GM13977 (cell line): Measurements from ENCODE around the gene MOB3B.

Experiments
- DNase-seq: peaks from one replicate; pipeline ENCODE4 v3.0.0; 2012; ENCODE audit warnings: low spot score
- CTCF ChIP-seq: IDR thresholded peaks from 2 replicates; pipeline ENCODE4 v1.5.1; 2012; ENCODE audit warnings: mild to moderate bottlenecking, control low read depth; ENCODE audit not compliant: insufficient read depth; ENCODE audit errors: extremely low read depth, missing control alignments
- in situ Hi-C: fragments of 300-500 bp; cut with MboI; formaldehyde crosslinking; loops from one replicate; pipeline ENCODE4 v1.12.0; 2022; ENCODE audit warnings: low sequenced_read_pairs, low pct_unique_long_range_greater_than_20kb, mixed read lengths, inconsistent platforms; ENCODE audit not compliant: unreplicated experiment

MOB3B gene

GRCh38 chr9:27394826-27395201, 134.8 kb downstream of the MOB3B start:
- in situ Hi-C loops, result no loop called here
- no peak for DNase-seq
- TF ChIP-seq CTCF, result no peak

GRCh38 chr9:27394154-27394825, 135.3 kb downstream of the MOB3B start:
- in situ Hi-C loops, result no loop called here
- DNase-seq, result no peak
- no peak for TF ChIP-seq CTCF

GRCh38 chr9:27393054-27393846, 136.4 kb downstream of the MOB3B start:
- no peak for TF ChIP-seq CTCF
- in situ Hi-C loops, result no loop called here
- no peak for DNase-seq

- in situ Hi-C loops, result no loop called here
- TF ChIP-seq CTCF, result no peak
- no peak for DNase-seq
Measured at GRCh38 chr9:27392451-27392850, 137.2 kb downstream of the MOB3B start.

GRCh38 chr9:27391040-27391895, 138.3 kb downstream of the MOB3B start:
- in situ Hi-C loops, result no loop called here
- no peak for TF ChIP-seq CTCF
- DNase-seq, result no peak

- DNase-seq, result no peak
- in situ Hi-C loops, result no loop called here
- no peak for TF ChIP-seq CTCF
Measured at GRCh38 chr9:27388150-27388549, 141.5 kb downstream of the MOB3B start.
